ENCODE results near the gene DPP6. TPM values are rescaled to one million over a fixed set of nuclear protein-coding genes. Genes with fewer than 3 reads are reported as not detected.

DPP6 gene
- total RNA-seq, 1 donor from 2014 or later, result not detected

GRCh38 chr7:154867068-154867467 lies 814.9 kb downstream of the DPP6 start:
- Mint-ChIP-seq H3K4me3 (no peak overlapping the region), H3K27ac (no peak overlapping the region), H3K4me1 (no peaks in the 10 kb centered on the region), H3K27me3 (peaks cover 25% of the 10 kb centered on the region), H3K36me3 (ENCODE audit: low read depth) (no peaks in the 10 kb centered on the region), H3K9me3 (no peaks in the 10 kb centered on the region)
- intact Hi-C loops (cut with micrococcal nuclease), result no loop called here
- CTCF ChIA-PET, result no interaction called here
- no peak for TF ChIP-seq CTCF (IDR thresholded peaks at IDR 0.05)
- ATAC-seq (ENCODE audit: low read depth) (no peak), DNase-seq (no peak)
- POLR2A ChIA-PET, result no interaction called here

- DNase-seq (no peak), ATAC-seq (ENCODE audit: low read depth) (no peak)
- no peaks in the 10 kb centered on the region for H3K36me3 Mint-ChIP-seq (ENCODE audit: low read depth)
Measured at GRCh38 chr7:154868921-154869320, 816.7 kb downstream of the DPP6 start.

GRCh38 chr7:154869436-154869835 lies 817.2 kb downstream of the DPP6 start:
- Mint-ChIP-seq H3K27ac (no peak overlapping the region), H3K36me3 (ENCODE audit: low read depth) (no peaks in the 10 kb centered on the region), H3K27me3 (peaks cover 27% of the 10 kb centered on the region), H3K4me1 (no peaks in the 10 kb centered on the region), H3K9me3 (no peaks in the 10 kb centered on the region), H3K4me3 (no peak overlapping the region)
- DNase-seq, result no peak
- ATAC-seq (ENCODE audit: low read depth), result no peak
- TF ChIP-seq CTCF (IDR thresholded peaks at IDR 0.05), result no peak
- intact Hi-C loops (cut with micrococcal nuclease), result no loop called here
- POLR2A ChIA-PET, result no interaction called here
- CTCF ChIA-PET, result no interaction called here

More at GRCh38 chr7:154868921-154869320, 816.7 kb downstream of the DPP6 start:
- ChIA-PET CTCF (no interaction called here), POLR2A (no interaction called here)
- Mint-ChIP-seq H3K27ac (no peak overlapping the region), H3K4me1 (no peaks in the 10 kb centered on the region), H3K27me3 (peaks cover 27% of the 10 kb centered on the region), H3K4me3 (no peak overlapping the region), H3K9me3 (no peaks in the 10 kb centered on the region)
- intact Hi-C loops (cut with micrococcal nuclease), result no loop called here
- TF ChIP-seq CTCF (IDR thresholded peaks at IDR 0.05), result no peak

GRCh38 chr7:154871507-154871906 lies 819.3 kb downstream of the DPP6 start:
- POLR2A ChIA-PET, result no interaction called here
- no peak for DNase-seq
- no peak overlapping the region for H3K4me3 Mint-ChIP-seq
- no peak overlapping the region for H3K27ac Mint-ChIP-seq
- TF ChIP-seq CTCF (IDR thresholded peaks at IDR 0.05), result no peak
- peaks cover 26% of the 10 kb centered on the region for H3K27me3 Mint-ChIP-seq
- CTCF ChIA-PET, result no interaction called here
- intact Hi-C loops (cut with micrococcal nuclease), result no loop called here
- H3K36me3 Mint-ChIP-seq (ENCODE audit: low read depth), result no peaks in the 10 kb centered on the region
- H3K4me1 Mint-ChIP-seq, result no peaks in the 10 kb centered on the region
- no peak for ATAC-seq (ENCODE audit: low read depth)
- no peaks in the 10 kb centered on the region for H3K9me3 Mint-ChIP-seq

- no peaks in the 10 kb centered on the region for H3K4me1 Mint-ChIP-seq
- H3K27me3 Mint-ChIP-seq, result peaks cover 24% of the 10 kb centered on the region
- ATAC-seq (ENCODE audit: low read depth), result no peak
- H3K36me3 Mint-ChIP-seq (ENCODE audit: low read depth), result no peaks in the 10 kb centered on the region
- no peak for DNase-seq
- no peak overlapping the region for H3K4me3 Mint-ChIP-seq
- ChIA-PET POLR2A (no interaction called here), CTCF (no interaction called here)
- intact Hi-C loops (cut with micrococcal nuclease), result no loop called here
- TF ChIP-seq CTCF (IDR thresholded peaks at IDR 0.05), result no peak
- no peaks in the 10 kb centered on the region for H3K9me3 Mint-ChIP-seq
- H3K27ac Mint-ChIP-seq, result no peak overlapping the region
Measured at GRCh38 chr7:154871928-154872750, 819.9 kb downstream of the DPP6 start.

Measured in activated B cell treated with CpG ODN at 0.5 μM for 24 hours (primary cell).